Measurements from ENCODE around the gene KRCC1.

KRCC1 gene

GRCh38 chr2:88055371-88056128 is at the start of gene KRCC1:
TSS of gene KRCC1 (minus strand) at chr2:88055783. CDS start at chr2:88028563, 27,220 bp downstream.
- Mint-ChIP-seq H3K9me3 (no peaks in the 10 kb centered on the region), H3K4me1 (peaks cover 72% of the 10 kb centered on the region), H3K27ac (peak within 1 kb of the TSS; percentile 100), H3K36me3 (peaks cover 3% of the 10 kb centered on the region), H3K27me3 (no peaks in the 10 kb centered on the region), H3K4me3 (peak within 1 kb of the TSS; percentile 91)

- H3K9me3 Mint-ChIP-seq: no peaks in the 10 kb centered on the region
- H3K27ac Mint-ChIP-seq: no peak overlapping the region
- H3K27me3 Mint-ChIP-seq: no peaks in the 10 kb centered on the region
- no peak overlapping the region for H3K4me3 Mint-ChIP-seq
- no peaks in the 10 kb centered on the region for H3K4me1 Mint-ChIP-seq
- no peaks in the 10 kb centered on the region for H3K36me3 Mint-ChIP-seq
Measured at GRCh38 chr2:88100489-88100858, 44.9 kb upstream of the KRCC1 start.

GRCh38 chr2:88099798-88100488 is 44.4 kb upstream of the KRCC1 start:
- no peaks in the 10 kb centered on the region for H3K9me3 Mint-ChIP-seq
- no peaks in the 10 kb centered on the region for H3K27me3 Mint-ChIP-seq
- H3K4me1 Mint-ChIP-seq: no peaks in the 10 kb centered on the region
- no peak overlapping the region for H3K4me3 Mint-ChIP-seq
- no peaks in the 10 kb centered on the region for H3K36me3 Mint-ChIP-seq
- H3K27ac Mint-ChIP-seq: no peak overlapping the region

- H3K27ac Mint-ChIP-seq: no peak overlapping the region
- H3K9me3 Mint-ChIP-seq: no peaks in the 10 kb centered on the region
- H3K4me1 Mint-ChIP-seq: no peaks in the 10 kb centered on the region
- no peak overlapping the region for H3K4me3 Mint-ChIP-seq
- no peaks in the 10 kb centered on the region for H3K27me3 Mint-ChIP-seq
- H3K36me3 Mint-ChIP-seq: no peaks in the 10 kb centered on the region
Measured at GRCh38 chr2:88098558-88098900, 42.9 kb upstream of the KRCC1 start.

- H3K27me3 Mint-ChIP-seq: no peaks in the 10 kb centered on the region
- H3K27ac Mint-ChIP-seq: no peak overlapping the region
- no peak overlapping the region for H3K4me3 Mint-ChIP-seq
- H3K4me1 Mint-ChIP-seq: peaks cover 1% of the 10 kb centered on the region
- H3K36me3 Mint-ChIP-seq: no peaks in the 10 kb centered on the region
- no peaks in the 10 kb centered on the region for H3K9me3 Mint-ChIP-seq
Measured at GRCh38 chr2:88097891-88098557, 42.4 kb upstream of the KRCC1 start.

- Mint-ChIP-seq H3K27me3 (no peaks in the 10 kb centered on the region), H3K36me3 (no peaks in the 10 kb centered on the region), H3K9me3 (no peaks in the 10 kb centered on the region), H3K4me3 (no peak overlapping the region), H3K27ac (no peak overlapping the region), H3K4me1 (peaks cover 4% of the 10 kb centered on the region)
Measured at GRCh38 chr2:88097192-88097591, 41.6 kb upstream of the KRCC1 start.

GRCh38 chr2:88096708-88097107 is 41.1 kb upstream of the KRCC1 start:
- H3K36me3 Mint-ChIP-seq: no peaks in the 10 kb centered on the region
- no peaks in the 10 kb centered on the region for H3K9me3 Mint-ChIP-seq
- H3K4me3 Mint-ChIP-seq: no peak overlapping the region
- no peaks in the 10 kb centered on the region for H3K27me3 Mint-ChIP-seq
- no peak overlapping the region for H3K27ac Mint-ChIP-seq
- peaks cover 6% of the 10 kb centered on the region for H3K4me1 Mint-ChIP-seq

- Mint-ChIP-seq H3K27me3 (no peaks in the 10 kb centered on the region), H3K36me3 (no peaks in the 10 kb centered on the region), H3K4me3 (no peak overlapping the region), H3K27ac (no peak overlapping the region), H3K9me3 (no peaks in the 10 kb centered on the region), H3K4me1 (peaks cover 23% of the 10 kb centered on the region)
Measured at GRCh38 chr2:88095022-88095421, 39.4 kb upstream of the KRCC1 start.

GRCh38 chr2:88092773-88093172 is 37.2 kb upstream of the KRCC1 start:
- H3K27ac Mint-ChIP-seq: no peak overlapping the region
- H3K36me3 Mint-ChIP-seq: no peaks in the 10 kb centered on the region
- no peaks in the 10 kb centered on the region for H3K9me3 Mint-ChIP-seq
- H3K27me3 Mint-ChIP-seq: no peaks in the 10 kb centered on the region
- H3K4me3 Mint-ChIP-seq: no peak overlapping the region
- peaks cover 33% of the 10 kb centered on the region for H3K4me1 Mint-ChIP-seq

- Mint-ChIP-seq H3K27ac (peak overlapping the region; percentile 47), H3K4me1 (peaks cover 33% of the 10 kb centered on the region), H3K27me3 (no peaks in the 10 kb centered on the region), H3K36me3 (no peaks in the 10 kb centered on the region), H3K4me3 (no peak overlapping the region), H3K9me3 (no peaks in the 10 kb centered on the region)
Measured at GRCh38 chr2:88091943-88092342, 36.4 kb upstream of the KRCC1 start.

GRCh38 chr2:88090446-88091283 is 35.1 kb upstream of the KRCC1 start:
- H3K27me3 Mint-ChIP-seq: no peaks in the 10 kb centered on the region
- peak overlapping the region; percentile 31 for H3K4me3 Mint-ChIP-seq
- no peaks in the 10 kb centered on the region for H3K36me3 Mint-ChIP-seq
- H3K9me3 Mint-ChIP-seq: no peaks in the 10 kb centered on the region
- peak overlapping the region; percentile 86 for H3K27ac Mint-ChIP-seq
- peaks cover 33% of the 10 kb centered on the region for H3K4me1 Mint-ChIP-seq

GRCh38 chr2:88088999-88089398 is 33.4 kb upstream of the KRCC1 start:
- no peaks in the 10 kb centered on the region for H3K9me3 Mint-ChIP-seq
- no peaks in the 10 kb centered on the region for H3K27me3 Mint-ChIP-seq
- H3K4me3 Mint-ChIP-seq: no peak overlapping the region
- no peaks in the 10 kb centered on the region for H3K36me3 Mint-ChIP-seq
- no peak overlapping the region for H3K27ac Mint-ChIP-seq
- peaks cover 33% of the 10 kb centered on the region for H3K4me1 Mint-ChIP-seq

GRCh38 chr2:88087763-88088162 is 32.2 kb upstream of the KRCC1 start:
- H3K27me3 Mint-ChIP-seq: no peaks in the 10 kb centered on the region
- H3K9me3 Mint-ChIP-seq: no peaks in the 10 kb centered on the region
- H3K27ac Mint-ChIP-seq: no peak overlapping the region
- H3K36me3 Mint-ChIP-seq: no peaks in the 10 kb centered on the region
- no peak overlapping the region for H3K4me3 Mint-ChIP-seq
- H3K4me1 Mint-ChIP-seq: peaks cover 29% of the 10 kb centered on the region

- H3K4me1 Mint-ChIP-seq: peaks cover 28% of the 10 kb centered on the region
- H3K27me3 Mint-ChIP-seq: no peaks in the 10 kb centered on the region
- no peak overlapping the region for H3K27ac Mint-ChIP-seq
- no peaks in the 10 kb centered on the region for H3K36me3 Mint-ChIP-seq
- no peaks in the 10 kb centered on the region for H3K9me3 Mint-ChIP-seq
- H3K4me3 Mint-ChIP-seq: no peak overlapping the region
Measured at GRCh38 chr2:88087073-88087472, 31.5 kb upstream of the KRCC1 start.

GRCh38 chr2:88086401-88086800 is 30.8 kb upstream of the KRCC1 start:
- Mint-ChIP-seq H3K4me1 (peaks cover 23% of the 10 kb centered on the region), H3K9me3 (no peaks in the 10 kb centered on the region), H3K36me3 (no peaks in the 10 kb centered on the region), H3K27me3 (no peaks in the 10 kb centered on the region), H3K27ac (no peak overlapping the region), H3K4me3 (no peak overlapping the region)
